GM18861 (cell line): ENCODE results near the gene CAPS.
"Not testable (repeated sequence)": the region's sequence is repeated elsewhere in the genome, so short reads cannot be mapped to it uniquely, and the experiment has no call there.

Experiments
- ATAC-seq: cut with Tn5 transposase; IDR thresholded peaks from one replicate; pipeline ENCODE4 v1.9.1; 2021; ENCODE audit not compliant: unreplicated experiment

The CAPS gene

DNA sequence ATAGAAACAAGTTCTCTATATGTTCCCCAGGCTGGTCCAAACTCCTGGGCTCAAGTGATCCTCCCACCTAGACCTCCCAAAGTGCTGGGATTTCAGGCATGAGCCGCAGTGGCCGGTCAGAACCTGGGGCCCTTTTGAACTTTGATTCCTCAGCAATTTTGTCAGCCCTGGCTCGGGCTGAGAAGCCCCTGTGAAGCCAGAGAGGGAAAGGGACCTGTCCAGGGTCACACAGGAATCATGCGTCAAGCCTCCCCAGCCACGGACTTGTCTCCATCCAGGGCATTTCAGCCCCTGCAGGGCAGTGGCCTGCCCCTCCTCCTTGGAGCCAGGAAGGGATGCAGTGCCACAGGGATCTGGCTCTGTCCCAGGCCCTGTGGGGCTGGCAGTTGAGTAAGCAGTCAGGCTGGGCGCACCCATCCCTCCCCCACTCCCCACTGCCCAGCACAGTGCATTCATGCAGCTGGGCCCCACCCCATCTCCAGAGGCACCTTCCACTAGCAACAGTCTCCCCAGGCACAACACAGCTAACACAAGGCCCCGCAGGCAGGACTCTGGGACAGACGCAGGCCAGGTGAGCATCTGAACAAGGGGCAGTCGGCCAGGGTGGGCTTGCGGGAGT lies at the start of gene CAPS:
Gene CAPS (plus strand): TSS at position 516 of the 619 bp plus-strand sequence. CDS start 153 bp downstream, outside the sequence.
- no peak for ATAC-seq

GRCh38 chr19:5864725-5865486 lies 49.1 kb upstream of the CAPS start:
- no peak for ATAC-seq

GRCh38 chr19:5865772-5866171 lies 48.3 kb upstream of the CAPS start:
- no peak for ATAC-seq

DNA sequence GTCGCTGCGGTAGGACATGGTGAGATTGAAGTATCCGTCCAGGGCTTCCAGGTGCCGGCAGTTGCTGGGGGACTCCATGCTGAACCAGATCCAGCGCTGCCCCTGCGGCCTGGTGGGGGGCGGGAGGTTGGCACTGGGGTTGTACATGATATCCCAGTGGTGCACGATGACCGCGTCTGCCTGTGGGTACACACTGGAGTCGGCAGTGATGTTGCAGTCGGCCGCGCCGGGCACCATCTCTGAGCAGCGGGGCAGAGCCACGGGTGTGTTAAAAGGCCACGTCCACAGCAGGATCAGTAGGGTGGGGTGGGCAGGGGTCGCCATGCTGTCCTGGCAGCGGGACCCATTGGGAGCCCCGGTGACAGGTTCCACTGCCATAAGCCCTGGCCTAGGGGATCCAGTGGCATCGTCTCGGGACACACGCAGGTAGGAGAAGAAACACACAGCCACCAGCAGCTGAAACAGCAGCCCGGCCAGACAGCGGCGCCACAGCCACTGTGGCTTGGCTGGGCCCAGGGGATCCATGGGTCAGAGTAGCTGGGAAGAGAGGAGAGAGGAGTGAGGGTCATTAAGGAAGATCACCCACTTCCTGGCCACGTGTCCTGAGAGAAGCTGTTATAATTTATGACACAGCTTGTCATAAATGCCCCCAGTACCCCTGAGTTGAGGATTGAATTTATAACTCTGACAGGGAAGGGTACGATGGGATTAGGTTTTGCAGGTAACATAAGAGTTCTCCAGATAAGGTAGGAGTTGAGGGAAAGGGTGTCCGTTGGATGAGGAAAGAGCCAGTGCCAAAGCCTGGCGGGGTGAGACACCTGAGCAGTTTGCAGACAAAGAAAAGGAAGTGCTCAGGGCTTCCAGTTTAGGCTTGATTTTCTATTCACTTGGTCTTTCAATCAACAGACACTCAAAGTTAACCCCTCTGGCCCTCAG lies 46.6 kb upstream of the CAPS start:
- no peak for ATAC-seq

- no peak for ATAC-seq
Observed at GRCh38 chr19:5870986-5871394, 43.1 kb upstream of the CAPS start.

- no peak for ATAC-seq
Observed at GRCh38 chr19:5873617-5874199, 40.3 kb upstream of the CAPS start.

DNA sequence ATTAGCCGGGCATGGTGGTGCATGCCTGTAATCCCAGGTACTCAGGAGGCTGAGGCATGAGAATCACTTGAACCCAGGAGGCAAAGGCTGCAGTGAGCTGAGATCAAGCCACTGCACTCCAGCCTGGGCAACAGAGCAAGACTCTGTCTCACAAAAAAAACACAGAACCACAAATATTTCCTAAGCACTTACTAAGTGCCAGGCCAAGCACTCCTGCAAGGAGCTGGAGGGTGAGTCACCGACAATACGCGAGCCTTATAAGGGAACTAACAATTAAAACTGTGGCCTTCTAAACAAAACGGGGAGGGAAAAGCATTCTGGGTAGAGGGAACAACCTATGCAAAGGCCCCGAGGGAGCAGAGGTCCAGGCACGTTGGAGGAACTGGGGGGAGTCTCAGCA lies 39.6 kb upstream of the CAPS start:
- ATAC-seq, result not testable (repeated sequence)

GRCh38 chr19:5877427-5877826 lies 36.6 kb upstream of the CAPS start:
- ATAC-seq, result no peak

DNA sequence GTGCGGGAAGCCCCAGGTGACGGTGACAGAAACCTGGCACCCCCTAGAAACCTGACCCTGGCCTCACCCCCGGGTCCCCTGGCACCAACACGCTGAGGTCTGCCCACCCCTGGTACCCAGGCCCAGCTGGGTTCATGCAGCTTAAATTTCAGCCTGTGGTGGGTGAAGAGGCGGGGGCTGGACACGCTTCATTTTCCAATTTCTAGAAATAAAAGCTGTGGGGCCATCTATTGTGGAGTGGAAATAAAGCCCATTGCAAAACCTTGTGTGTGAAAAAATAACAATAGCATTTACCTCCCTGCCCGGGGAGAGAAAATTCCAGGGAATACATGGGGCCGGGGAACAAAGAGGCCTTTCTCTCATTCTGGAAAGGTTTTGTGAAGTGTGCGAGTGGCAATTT lies 36.2 kb upstream of the CAPS start:
- no peak for ATAC-seq

GRCh38 chr19:5880196-5880595 lies 33.9 kb upstream of the CAPS start:
- ATAC-seq, result no peak

- no peak for ATAC-seq
Observed at GRCh38 chr19:5880604-5881078, 33.4 kb upstream of the CAPS start.

- no peak for ATAC-seq
Observed at GRCh38 chr19:5881543-5882299, 32.3 kb upstream of the CAPS start.

GRCh38 chr19:5882421-5882968 lies 31.6 kb upstream of the CAPS start:
- ATAC-seq, result no peak

- not testable (repeated sequence) for ATAC-seq
Observed at GRCh38 chr19:5883157-5883873, 30.7 kb upstream of the CAPS start.

DNA sequence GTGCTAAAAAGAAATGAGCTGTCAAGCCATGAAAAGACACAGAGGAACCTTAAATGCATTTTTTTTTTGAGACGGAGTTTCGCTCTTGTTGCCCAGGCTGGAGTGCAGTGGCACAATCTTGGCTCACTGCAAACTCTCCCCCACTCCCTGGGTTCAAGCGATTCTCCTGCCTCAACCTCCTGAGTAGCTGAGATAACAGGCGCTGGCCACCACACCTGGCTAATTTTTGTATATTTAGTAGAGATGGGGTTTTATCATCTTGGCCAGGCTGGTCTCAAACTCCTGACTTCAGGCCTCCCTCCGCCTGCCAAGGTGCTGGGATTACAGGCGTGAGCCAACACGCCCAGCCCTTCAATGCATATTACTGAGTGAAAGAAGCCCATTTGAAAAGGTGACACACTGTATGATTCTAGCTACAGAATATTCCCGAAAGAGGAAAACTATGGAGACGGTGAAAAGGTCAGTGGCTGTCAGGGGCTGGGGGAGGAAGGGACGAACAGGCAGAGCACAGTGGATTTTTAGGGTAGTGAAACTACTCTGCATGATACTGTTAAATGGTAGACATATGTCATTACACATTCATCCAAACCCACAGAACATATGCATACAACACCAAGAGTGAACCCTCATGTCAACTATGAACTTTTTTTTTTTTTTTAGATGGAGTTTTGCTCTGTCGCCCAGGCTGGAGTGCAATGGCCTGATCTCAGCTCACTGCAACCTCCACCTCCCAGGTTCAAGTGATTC lies 29.8 kb upstream of the CAPS start:
- not testable (repeated sequence) for ATAC-seq

DNA sequence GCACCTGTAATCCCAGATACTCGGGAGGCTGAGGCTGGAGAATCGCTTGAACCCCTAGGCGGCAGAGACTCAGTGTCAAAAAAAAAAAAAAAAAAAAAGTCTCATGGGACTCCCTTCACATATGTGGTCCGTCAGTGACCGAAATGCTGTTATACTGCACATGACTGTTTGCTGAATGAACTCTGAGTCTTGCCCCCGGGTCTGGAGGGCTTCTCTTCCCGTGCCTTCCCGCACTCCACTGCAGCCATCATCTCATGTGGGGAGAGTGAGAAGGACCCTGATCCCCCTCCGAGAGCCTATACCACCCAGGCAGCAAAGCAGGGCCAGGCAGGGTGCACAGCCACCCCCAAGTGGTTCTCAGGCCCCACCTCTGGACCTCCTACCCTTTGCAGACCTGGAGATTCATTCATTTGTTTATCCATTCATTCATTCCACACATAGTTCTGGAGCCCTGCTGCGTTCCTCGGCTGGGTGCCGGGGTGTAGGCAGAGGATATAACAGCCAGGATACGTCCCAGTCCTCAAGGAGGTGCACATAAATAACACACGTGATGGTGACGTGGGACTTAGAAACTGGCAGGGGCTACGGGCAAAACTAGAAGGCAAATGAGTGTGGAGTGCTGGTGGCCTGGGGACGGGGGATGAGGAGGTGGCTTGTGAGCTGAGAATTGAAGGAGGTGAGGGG lies 24.6 kb upstream of the CAPS start:
- ATAC-seq, result no peak

GRCh38 chr19:5890099-5890498 lies 24.0 kb upstream of the CAPS start:
- no peak for ATAC-seq

DNA sequence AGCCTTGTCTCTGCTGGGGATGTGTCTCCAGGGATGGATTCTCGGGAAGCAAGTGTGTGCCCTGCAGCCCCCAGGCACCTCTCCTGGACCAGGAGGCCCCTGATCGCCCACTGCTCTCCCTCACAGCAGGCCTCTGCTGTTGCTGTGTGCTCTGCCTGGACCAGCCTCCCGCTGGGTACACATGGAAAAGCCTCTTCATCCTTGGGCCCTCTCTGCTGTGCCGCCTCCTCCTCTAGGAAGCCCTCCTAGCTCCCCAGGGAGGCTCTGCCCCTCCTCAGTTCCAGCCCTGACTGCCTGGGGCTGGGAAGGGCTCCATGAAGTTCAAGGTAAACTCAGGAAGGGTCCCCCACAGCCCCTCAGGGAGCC lies 22.5 kb upstream of the CAPS start:
- ATAC-seq, result no peak
